NCI-H748 (cell line): ENCODE results near the gene BEGAIN.

ENCODE experiments used
- DNase-seq: peaks from one replicate; lab custom pipeline; 2025; ENCODE audit not compliant: unreplicated experiment; lab: John Stamatoyannopoulos, UW

Gene BEGAIN

GRCh38 chr14:100538351-100539002, 48.7 kb downstream of the BEGAIN start:
- DNase-seq: no peak

DNA sequence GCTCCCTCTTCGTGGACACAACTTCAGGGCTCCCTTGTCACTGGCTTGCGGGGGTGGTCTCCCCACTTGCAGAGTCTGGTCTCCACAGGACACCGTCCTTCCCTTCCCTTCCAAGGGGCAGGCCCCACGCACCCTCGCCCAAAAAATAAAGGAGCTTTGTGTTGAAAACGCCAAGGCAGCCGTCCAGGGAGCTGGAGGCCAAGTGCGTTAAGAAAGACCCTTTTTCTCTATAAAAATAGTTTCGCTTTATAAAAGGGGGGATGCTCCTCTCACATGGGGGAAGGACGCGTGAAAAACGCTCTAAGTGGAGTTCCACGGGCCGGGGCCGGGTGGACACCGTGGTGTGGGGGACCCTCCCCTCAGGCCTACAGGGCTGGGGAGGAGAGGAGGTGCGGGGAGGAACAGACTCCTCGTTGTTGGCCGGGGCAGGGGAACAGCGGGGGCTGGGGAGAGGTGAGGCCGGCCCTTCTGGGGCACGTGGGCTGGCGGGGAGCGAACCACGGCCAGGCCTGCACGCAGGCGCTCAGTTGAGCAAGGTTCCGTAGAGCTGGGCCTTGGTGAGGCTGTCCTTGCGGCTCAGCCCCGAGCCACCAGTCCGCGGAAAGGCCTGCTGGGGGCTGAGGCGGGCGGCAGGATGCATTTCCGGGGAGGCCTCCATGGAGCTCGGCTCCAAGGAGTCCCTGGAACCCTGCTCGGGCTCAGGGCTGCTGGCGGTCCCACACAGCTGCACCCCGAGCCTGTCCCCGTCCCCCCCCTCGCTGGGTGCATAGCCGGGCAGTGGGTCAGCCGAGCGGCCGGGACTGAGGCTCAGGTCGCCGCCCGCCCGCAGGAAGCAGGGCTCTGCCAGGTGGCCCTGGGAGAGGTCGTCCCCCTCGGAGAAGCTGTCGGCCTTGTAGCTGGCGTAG, 49.5 kb downstream of the BEGAIN start:
- DNase-seq: no peak

- no peak for DNase-seq
Measured at GRCh38 chr14:100536721-100537445, 50.3 kb downstream of the BEGAIN start.

GRCh38 chr14:100536121-100536510, 51.1 kb downstream of the BEGAIN start:
- DNase-seq: no peak

DNA sequence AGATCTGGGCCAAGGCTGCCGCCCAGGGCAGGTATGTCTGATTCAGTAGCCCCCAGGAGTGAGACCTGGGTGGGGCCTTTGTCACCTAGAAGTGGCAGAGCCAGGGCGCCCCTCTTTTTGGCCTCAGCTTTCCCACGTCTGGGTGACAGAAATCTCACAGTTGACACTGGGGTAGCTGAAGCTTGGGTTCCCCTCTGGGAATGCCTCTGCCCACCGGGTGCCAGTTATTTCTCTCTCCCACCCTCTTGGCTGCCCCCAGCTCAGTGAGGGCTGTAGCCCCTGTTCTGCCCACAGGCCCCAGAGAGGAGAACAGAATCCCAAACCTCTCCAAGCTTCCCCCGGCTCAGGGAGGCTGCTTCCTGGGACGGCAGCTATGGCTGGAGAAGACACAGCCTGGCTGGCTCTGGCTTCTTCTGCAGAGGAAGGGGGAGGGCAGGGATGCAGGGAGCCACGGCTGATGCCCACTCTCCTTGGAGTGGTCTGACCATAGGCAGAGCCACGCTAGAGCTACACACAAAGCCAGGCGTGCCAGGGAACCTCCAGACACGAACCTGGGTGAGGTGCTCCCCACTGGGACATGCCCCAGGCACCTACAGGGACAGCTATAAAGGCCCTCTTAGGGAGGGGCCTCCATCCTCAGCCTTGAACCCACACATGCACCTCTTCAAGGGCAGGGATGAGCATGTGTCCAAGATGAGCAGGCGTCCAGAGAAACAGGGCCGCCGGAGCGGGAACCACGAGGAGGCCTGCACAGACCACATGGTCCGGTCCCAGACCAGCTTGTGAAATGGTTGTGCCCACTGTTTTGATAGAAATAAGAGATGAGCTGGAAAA, 51.7 kb downstream of the BEGAIN start:
- DNase-seq: no peak

GRCh38 chr14:100534528-100535286, 52.5 kb downstream of the BEGAIN start:
- no peak for DNase-seq

GRCh38 chr14:100533656-100534485, 53.3 kb downstream of the BEGAIN start:
- DNase-seq: no peak

GRCh38 chr14:100532906-100533655, 54.1 kb downstream of the BEGAIN start:
- no peak for DNase-seq

DNA sequence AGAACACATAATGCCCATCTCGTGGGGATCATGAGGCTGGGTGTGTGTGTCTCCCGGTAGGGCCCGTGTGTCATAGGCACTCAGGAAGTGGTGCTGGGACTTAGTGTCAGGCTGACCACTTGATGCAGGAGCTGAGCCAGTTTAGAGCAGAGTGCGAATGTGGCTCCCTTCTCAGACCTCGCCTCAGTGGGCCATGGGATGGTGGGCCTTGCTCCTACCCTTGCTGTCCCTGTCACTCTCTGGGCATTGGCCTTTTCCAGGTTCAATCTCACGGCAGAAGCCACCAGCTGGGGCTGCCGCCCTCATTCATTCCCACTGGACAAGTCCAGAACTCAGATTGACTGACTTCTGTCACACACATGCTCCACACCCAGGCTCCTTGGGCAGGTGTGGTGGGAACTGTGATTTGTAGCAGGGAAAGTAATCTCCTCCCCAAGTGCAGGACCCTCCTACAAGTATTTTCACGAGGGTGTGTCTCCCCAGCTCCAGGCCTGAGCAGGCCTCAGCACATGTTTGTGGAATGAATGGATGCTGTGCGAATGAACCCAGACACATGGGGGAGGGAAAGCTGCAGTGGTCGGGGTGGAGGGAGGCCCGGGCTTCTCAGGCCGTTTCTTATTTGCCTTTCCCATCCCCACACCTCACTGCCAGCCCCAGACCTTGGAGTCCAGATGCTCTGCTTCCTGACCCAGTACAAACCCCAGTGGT, 54.9 kb downstream of the BEGAIN start:
- no peak for DNase-seq

- no peak for DNase-seq
Measured at GRCh38 chr14:100531152-100532121, 55.8 kb downstream of the BEGAIN start.

DNA sequence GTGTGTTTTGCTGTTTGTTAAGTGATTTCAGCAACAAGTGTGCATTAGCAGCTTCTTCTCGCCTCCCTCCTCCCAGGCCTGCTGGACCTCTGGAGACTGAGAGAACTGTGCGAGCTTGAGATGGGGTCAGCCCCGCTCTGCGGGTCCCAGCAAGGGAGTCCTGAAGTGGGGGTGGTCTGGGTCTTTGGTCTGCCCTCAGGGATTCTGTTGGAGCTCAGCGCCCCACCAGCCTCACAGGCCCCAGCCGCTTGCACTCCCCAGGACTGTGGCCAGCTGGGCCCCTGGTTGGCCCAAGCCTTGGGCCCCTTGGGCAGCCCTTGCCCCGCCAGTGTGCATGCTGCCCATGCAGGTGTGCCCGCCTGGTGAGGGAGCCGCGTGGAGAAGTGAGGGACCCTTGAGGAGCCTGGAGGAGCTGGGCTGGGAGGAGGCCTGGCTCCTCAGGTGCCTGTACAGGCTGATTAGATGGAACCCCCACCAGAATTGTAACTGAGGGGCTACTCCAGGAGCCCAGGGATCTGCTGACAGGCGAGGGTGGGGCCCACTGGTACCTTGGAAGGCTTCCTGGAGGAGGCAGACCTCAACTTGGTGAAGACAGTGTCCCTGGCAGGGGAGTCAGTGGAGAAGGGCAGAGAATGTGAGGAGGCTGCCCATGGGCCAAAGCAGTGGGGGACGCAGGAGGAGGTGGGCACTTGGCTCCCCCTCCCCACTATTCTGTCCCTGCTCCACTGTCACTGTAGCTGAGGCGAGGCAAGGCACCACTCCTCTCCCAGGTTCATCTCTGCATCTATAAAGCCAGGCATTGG, 56.7 kb downstream of the BEGAIN start:
- no peak for DNase-seq

DNA sequence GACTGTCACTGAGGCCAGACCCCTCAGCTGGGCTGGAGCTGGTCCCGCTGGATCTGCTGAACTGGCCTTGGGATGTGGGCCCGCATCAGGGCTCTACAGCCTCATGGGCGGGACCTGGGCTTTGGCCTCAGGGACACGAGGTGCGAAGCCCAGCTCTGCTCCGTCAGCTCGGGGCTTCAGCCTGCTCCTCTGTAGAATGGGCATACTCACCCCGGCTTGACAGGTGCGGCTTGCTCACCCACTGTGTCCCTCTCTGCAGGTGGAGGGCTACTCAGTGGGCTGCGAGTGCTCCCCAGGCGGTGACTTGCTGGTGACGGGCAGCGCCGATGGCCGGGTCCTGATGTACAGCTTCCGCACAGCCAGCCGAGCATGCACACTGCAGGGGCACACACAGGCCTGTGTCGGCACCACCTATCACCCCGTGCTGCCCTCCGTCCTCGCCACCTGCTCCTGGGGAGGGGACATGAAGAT, 57.6 kb downstream of the BEGAIN start:
- no peak for DNase-seq

- no peak for DNase-seq
Measured at GRCh38 chr14:100528962-100529560, 58.2 kb downstream of the BEGAIN start.

- DNase-seq: no peak
Measured at GRCh38 chr14:100526632-100527031, 60.6 kb downstream of the BEGAIN start.

DNA sequence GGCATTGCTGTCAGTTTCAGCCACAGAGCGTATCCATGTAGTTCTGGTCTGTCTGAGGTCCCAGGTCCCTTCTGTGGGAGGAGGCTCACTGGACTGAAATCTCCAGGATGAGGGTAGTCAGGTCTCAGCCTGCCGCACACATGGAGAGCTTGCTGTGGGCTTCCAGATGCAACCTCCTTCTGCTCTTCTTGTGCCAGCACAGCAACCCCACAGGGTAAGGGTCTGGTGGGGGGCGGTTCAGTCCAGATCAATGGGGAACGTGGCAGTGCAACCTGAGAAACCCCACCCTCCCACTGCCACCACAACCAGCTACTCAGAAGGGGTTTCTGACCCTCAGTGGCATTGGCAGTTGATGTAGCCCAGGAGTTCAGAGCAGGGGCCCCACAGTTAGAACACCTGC, 61.2 kb downstream of the BEGAIN start:
- no peak for DNase-seq
